Thyroid gland (tissue), 4 donors: Measurements from ENCODE around the gene SAMD1.

Source experiments
- POLR2A ChIP-seq, 2 donors: fragments of 450-650 bp; IDR thresholded peaks; one replicate each; pipeline ENCODE4 v1.6.1; 2017; ENCODE audit warnings: antibody characterized with exemption in 2 of 2, mild to moderate bottlenecking in 2 of 2, moderate library complexity in 1 of 2
- TF ChIP-seq, protein P1 (sequence below), 6 experiments: fragments of 200-600 bp in 3 of 6; fragments of 450-650 bp in 3 of 6; sonication (generic) in 3 of 6; IDR thresholded peaks; one replicate each; pipeline ENCODE4 v1.5.1; 2016 to 2019; ENCODE audit warnings: antibody characterized with exemption in 6 of 6, mild to moderate bottlenecking in 2 of 6, inconsistent platforms in 1 of 6, moderate library complexity in 1 of 6

DNA sequence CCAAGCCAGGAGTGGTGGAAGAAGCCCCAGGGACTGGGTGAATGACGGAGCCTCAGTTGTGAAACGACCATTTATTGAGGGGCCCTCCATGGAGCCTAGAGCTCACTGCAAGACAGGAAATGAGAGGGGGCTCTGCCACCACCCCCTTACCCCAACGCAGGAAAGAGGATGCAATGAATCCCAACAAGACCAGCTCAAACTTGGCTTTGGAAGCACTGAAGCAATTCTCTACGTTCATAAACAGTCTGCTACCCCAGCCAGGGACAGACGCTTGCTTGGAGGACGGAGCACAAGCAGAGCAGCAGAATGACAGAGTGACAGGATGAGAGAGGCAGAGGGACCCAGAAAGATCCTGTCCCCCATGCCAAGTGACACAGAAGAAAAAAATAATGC lies 26.0 kb upstream of the SAMD1 start:
- no peak for TF ChIP-seq POLR2A (IDR thresholded peaks at IDR 0.05)
- TF ChIP-seq, protein P1, sequence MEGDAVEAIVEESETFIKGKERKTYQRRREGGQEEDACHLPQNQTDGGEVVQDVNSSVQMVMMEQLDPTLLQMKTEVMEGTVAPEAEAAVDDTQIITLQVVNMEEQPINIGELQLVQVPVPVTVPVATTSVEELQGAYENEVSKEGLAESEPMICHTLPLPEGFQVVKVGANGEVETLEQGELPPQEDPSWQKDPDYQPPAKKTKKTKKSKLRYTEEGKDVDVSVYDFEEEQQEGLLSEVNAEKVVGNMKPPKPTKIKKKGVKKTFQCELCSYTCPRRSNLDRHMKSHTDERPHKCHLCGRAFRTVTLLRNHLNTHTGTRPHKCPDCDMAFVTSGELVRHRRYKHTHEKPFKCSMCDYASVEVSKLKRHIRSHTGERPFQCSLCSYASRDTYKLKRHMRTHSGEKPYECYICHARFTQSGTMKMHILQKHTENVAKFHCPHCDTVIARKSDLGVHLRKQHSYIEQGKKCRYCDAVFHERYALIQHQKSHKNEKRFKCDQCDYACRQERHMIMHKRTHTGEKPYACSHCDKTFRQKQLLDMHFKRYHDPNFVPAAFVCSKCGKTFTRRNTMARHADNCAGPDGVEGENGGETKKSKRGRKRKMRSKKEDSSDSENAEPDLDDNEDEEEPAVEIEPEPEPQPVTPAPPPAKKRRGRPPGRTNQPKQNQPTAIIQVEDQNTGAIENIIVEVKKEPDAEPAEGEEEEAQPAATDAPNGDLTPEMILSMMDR (IDR thresholded peaks at IDR 0.05): no peak
